Liver (tissue), 9 donors: ENCODE data around the gene CUBN. TPM values are rescaled to one million over a fixed set of nuclear protein-coding genes. Genes with fewer than 3 reads are reported as not detected.

Experiments
- DNase-seq: peaks from one replicate; pipeline ENCODE4 v3.0.0-alpha.2; 2017; ENCODE audit warnings: low spot score
- H3K27ac ChIP-seq, 2 donors: one replicate each; pipeline ENCODE4 v1.7.0; 2013; ENCODE audit warnings: inconsistent platforms in 2 of 2, low read length in 2 of 2, control low read depth in 1 of 2, low read depth in 1 of 2, mild to moderate bottlenecking in 1 of 2
- H3K27me3 ChIP-seq, 4 donors: one replicate each; pipeline versions ENCODE4 v1.6.1 to v1.7.0; 2013; ENCODE audit warnings: low read length in 3 of 4, inconsistent platforms in 1 of 4, mild to moderate bottlenecking in 1 of 4, moderate library complexity in 1 of 4; ENCODE audit not compliant: control insufficient read depth in 4 of 4, insufficient read depth in 4 of 4
- H3K36me3 ChIP-seq, 4 donors: one replicate each; pipeline versions ENCODE4 v1.6.1 to v1.7.0; 2013; ENCODE audit warnings: low read length in 3 of 4, mild to moderate bottlenecking in 3 of 4, low read depth in 1 of 4, moderate library complexity in 1 of 4; ENCODE audit not compliant: control insufficient read depth in 4 of 4, insufficient read depth in 3 of 4
- H3K4me1 ChIP-seq, 4 donors: one replicate each; pipeline versions ENCODE4 v1.6.1 to v1.7.0; 2013; ENCODE audit warnings: low read length in 3 of 4, mild to moderate bottlenecking in 3 of 4, moderate library complexity in 1 of 4; ENCODE audit not compliant: control insufficient read depth in 4 of 4, insufficient read depth in 4 of 4
- H3K4me3 ChIP-seq, 3 donors: one replicate each; pipeline versions ENCODE4 v1.6.1 to v1.7.0; 2013; ENCODE audit warnings: low read length in 3 of 3, control low read depth in 1 of 3, low read depth in 1 of 3, mild to moderate bottlenecking in 1 of 3
- H3K9ac ChIP-seq, 2 donors: one replicate each; pipeline ENCODE4 v1.7.0; 2013; ENCODE audit warnings: low read length in 2 of 2, mild to moderate bottlenecking in 2 of 2, moderate library complexity in 2 of 2, control low read depth in 1 of 2, low read depth in 1 of 2
- H3K9me3 ChIP-seq, 4 donors: one replicate each; pipeline versions ENCODE4 v1.6.1 to v1.7.0; 2013; ENCODE audit warnings: low read length in 3 of 4; ENCODE audit not compliant: control insufficient read depth in 4 of 4
- FOXA1 ChIP-seq: IDR thresholded peaks from 2 replicates; pipeline ENCODE4 v1.6.1; 2016; ENCODE audit warnings: antibody characterized with exemption
- FOXA2 ChIP-seq: IDR thresholded peaks from 2 replicates; pipeline ENCODE4 v1.6.1; 2016; ENCODE audit warnings: antibody characterized with exemption
- HNF4A ChIP-seq, 2 donors: conservative IDR thresholded peaks; 2 replicates each; pipeline ENCODE4 v1.6.1; 2016; ENCODE audit warnings: antibody characterized with exemption in 2 of 2, mild to moderate bottlenecking in 2 of 2
- JUND ChIP-seq, 2 donors: IDR thresholded peaks; 2 replicates each; pipeline ENCODE4 v1.6.1; 2016; ENCODE audit warnings: antibody characterized with exemption in 2 of 2
- RAD21 ChIP-seq, 2 donors: IDR thresholded peaks; 2 replicates each; pipeline ENCODE4 v1.6.1; 2016; ENCODE audit warnings: antibody characterized with exemption in 2 of 2, mild to moderate bottlenecking in 2 of 2
- TAF1 ChIP-seq: conservative IDR thresholded peaks from 2 replicates; pipeline ENCODE4 v1.6.1; 2016; ENCODE audit warnings: antibody characterized with exemption, mild to moderate bottlenecking
- YY1 ChIP-seq: IDR thresholded peaks from 2 replicates; pipeline ENCODE4 v1.6.1; 2016; ENCODE audit warnings: antibody characterized with exemption, mild to moderate bottlenecking
- WGBS: extraction: QIAGEN DNeasy Blood & Tissue Kit; methylation state at CpG from one replicate; pipeline ENCODE4 v1.1.7; 2013; 5-methylcytosine and 5-hydroxymethylcytosine counted together
- polyA plus RNA-seq, 2 donors: library from polyadenylated mRNA; stranded (reverse) in 1 of 2; unstranded in 1 of 2; fragments of 200-250 nt in 1 of 2; fragments of >200 nt in 1 of 2; fragmentation: Nextera tagmentation in 1 of 2; extraction: Ambion mirVana in 1 of 2; gene quantifications; one replicate each; pipeline versions ENCODE4 v1.2.1 to v1.2.3, GENCODE V29; 2013 to 2015
- total RNA-seq, 2 donors: library from RNA; depleted of rRNA; stranded (reverse); fragments of >200 nt; gene quantifications; one replicate each; pipeline ENCODE4 v1.2.3, GENCODE V29; 2014
- TF ChIP-seq, protein P1 (sequence below): fragments of 150-350 bp; IDR thresholded peaks from 2 replicates; pipeline ENCODE4 v1.5.1; 2017; ENCODE audit warnings: improper control_type of control experiment, low read depth, low read length; ENCODE audit not compliant: missing input control
- TF ChIP-seq, protein P2 (sequence below): IDR thresholded peaks from 2 replicates; pipeline ENCODE4 v1.6.1; 2016; ENCODE audit warnings: antibody characterized with exemption
- TF ChIP-seq, protein P3 (sequence below): IDR thresholded peaks from 2 replicates; pipeline ENCODE4 v1.6.1; 2016; ENCODE audit warnings: antibody characterized with exemption, mild to moderate bottlenecking
- donor health status: healthy.
- donor health status: healthy.
- donor health status: healthy.
- donor health status: healthy.
- donor health status: healthy.

The CUBN gene
- total and polyA plus RNA-seq, 4 donors: 0.01 to 0.67 (median 0.30) TPM

DNA sequence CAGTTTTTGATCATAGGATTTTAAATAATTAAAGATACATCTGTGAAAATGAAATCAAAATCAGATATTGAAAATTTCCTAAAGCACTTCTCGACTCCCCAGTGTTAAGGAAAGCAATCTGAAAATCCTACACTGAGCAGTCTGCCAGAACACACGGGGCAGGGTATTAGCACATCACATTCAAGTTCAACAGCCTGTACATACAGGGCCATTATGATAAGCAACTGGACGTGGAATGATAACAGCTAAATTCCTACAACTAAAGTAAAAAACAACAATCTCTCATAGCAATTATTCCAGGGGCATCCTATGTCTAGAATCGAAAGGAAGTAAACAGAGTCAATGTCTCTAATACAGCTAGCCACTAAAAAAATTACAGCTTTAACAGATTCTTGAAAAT, 40.2 kb upstream of the CUBN start:
- 67% methylated on average over 4 of the region's 4 CpGs for WGBS
- no peak overlapping the region for H3K27ac ChIP-seq
- no peak for TF ChIP-seq JUND (IDR thresholded peaks at IDR 0.05)
- TF ChIP-seq YY1: no peak
- no peak for TF ChIP-seq FOXA2
- no peaks in the 10 kb centered on the region for H3K36me3 ChIP-seq
- H3K9me3 ChIP-seq: no peaks in the 10 kb centered on the region
- no peaks in the 10 kb centered on the region for H3K27me3 ChIP-seq
- H3K4me1 ChIP-seq: no peaks in the 10 kb centered on the region
- H3K4me3 ChIP-seq: no peak overlapping the region
- no peak overlapping the region for H3K9ac ChIP-seq
- DNase-seq: no peak

GRCh38 chr10:17166699-17167098, 37.1 kb upstream of the CUBN start:
- Histone ChIP-seq H3K4me1 (no peaks in the 10 kb centered on the region), H3K36me3 (no peaks in the 10 kb centered on the region), H3K9ac (no peak overlapping the region), H3K4me3 (no peak overlapping the region), H3K27ac (no peak overlapping the region), H3K9me3 (no peaks in the 10 kb centered on the region), H3K27me3 (no peaks in the 10 kb centered on the region)
- TF ChIP-seq TAF1: no peak
- no peak for TF ChIP-seq HNF4A (conservative IDR thresholded peaks at IDR 0.05)
- TF ChIP-seq, protein P1, sequence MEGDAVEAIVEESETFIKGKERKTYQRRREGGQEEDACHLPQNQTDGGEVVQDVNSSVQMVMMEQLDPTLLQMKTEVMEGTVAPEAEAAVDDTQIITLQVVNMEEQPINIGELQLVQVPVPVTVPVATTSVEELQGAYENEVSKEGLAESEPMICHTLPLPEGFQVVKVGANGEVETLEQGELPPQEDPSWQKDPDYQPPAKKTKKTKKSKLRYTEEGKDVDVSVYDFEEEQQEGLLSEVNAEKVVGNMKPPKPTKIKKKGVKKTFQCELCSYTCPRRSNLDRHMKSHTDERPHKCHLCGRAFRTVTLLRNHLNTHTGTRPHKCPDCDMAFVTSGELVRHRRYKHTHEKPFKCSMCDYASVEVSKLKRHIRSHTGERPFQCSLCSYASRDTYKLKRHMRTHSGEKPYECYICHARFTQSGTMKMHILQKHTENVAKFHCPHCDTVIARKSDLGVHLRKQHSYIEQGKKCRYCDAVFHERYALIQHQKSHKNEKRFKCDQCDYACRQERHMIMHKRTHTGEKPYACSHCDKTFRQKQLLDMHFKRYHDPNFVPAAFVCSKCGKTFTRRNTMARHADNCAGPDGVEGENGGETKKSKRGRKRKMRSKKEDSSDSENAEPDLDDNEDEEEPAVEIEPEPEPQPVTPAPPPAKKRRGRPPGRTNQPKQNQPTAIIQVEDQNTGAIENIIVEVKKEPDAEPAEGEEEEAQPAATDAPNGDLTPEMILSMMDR: no peak
- TF ChIP-seq, protein P2, sequence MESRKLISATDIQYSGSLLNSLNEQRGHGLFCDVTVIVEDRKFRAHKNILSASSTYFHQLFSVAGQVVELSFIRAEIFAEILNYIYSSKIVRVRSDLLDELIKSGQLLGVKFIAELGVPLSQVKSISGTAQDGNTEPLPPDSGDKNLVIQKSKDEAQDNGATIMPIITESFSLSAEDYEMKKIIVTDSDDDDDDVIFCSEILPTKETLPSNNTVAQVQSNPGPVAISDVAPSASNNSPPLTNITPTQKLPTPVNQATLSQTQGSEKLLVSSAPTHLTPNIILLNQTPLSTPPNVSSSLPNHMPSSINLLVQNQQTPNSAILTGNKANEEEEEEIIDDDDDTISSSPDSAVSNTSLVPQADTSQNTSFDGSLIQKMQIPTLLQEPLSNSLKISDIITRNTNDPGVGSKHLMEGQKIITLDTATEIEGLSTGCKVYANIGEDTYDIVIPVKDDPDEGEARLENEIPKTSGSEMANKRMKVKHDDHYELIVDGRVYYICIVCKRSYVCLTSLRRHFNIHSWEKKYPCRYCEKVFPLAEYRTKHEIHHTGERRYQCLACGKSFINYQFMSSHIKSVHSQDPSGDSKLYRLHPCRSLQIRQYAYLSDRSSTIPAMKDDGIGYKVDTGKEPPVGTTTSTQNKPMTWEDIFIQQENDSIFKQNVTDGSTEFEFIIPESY: no peak
- no peak for TF ChIP-seq FOXA1
- 90% methylated on average over 3 of the region's 3 CpGs for WGBS
- no peak for DNase-seq

DNA sequence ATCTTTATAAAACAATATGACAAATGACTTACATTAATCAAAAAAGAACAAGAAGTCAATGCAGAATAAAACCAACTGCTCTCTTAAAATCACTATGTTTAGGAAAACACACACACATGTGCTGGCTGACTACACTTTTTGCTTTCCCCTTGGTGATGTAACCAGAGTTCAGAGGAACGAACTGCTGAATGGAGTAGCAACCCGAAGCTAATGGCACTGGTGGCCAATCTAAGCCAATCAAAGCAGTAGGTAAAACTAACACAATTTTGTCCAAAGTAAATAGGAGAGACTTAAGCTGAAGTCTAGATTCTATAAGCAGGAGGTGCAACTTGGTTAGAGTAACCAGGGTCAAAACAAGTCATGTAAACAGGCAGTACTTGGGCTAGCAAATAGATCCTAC, 33.2 kb upstream of the CUBN start:
- DNase-seq: no peak
- 33% methylated on average over 2 of the region's 2 CpGs for WGBS
- Histone ChIP-seq H3K27ac (no peak overlapping the region), H3K9me3 (no peaks in the 10 kb centered on the region), H3K27me3 (no peaks in the 10 kb centered on the region), H3K4me1 (no peaks in the 10 kb centered on the region), H3K9ac (no peak overlapping the region), H3K4me3 (no peak overlapping the region), H3K36me3 (no peaks in the 10 kb centered on the region)
- TF ChIP-seq, protein P3, sequence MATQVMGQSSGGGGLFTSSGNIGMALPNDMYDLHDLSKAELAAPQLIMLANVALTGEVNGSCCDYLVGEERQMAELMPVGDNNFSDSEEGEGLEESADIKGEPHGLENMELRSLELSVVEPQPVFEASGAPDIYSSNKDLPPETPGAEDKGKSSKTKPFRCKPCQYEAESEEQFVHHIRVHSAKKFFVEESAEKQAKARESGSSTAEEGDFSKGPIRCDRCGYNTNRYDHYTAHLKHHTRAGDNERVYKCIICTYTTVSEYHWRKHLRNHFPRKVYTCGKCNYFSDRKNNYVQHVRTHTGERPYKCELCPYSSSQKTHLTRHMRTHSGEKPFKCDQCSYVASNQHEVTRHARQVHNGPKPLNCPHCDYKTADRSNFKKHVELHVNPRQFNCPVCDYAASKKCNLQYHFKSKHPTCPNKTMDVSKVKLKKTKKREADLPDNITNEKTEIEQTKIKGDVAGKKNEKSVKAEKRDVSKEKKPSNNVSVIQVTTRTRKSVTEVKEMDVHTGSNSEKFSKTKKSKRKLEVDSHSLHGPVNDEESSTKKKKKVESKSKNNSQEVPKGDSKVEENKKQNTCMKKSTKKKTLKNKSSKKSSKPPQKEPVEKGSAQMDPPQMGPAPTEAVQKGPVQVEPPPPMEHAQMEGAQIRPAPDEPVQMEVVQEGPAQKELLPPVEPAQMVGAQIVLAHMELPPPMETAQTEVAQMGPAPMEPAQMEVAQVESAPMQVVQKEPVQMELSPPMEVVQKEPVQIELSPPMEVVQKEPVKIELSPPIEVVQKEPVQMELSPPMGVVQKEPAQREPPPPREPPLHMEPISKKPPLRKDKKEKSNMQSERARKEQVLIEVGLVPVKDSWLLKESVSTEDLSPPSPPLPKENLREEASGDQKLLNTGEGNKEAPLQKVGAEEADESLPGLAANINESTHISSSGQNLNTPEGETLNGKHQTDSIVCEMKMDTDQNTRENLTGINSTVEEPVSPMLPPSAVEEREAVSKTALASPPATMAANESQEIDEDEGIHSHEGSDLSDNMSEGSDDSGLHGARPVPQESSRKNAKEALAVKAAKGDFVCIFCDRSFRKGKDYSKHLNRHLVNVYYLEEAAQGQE: no peak
- TF ChIP-seq, protein P1: no peak
- TF ChIP-seq RAD21 (IDR thresholded peaks at IDR 0.05) (no peak), JUND (IDR thresholded peaks at IDR 0.05) (no peak), HNF4A (conservative IDR thresholded peaks at IDR 0.05) (no peak)
- TF ChIP-seq, protein P2: no peak
